HTERT RPE-1 (cell line): ENCODE measurements around the gene SV2A.
"Not testable (repeated sequence)": the region's sequence is repeated elsewhere in the genome, so short reads cannot be mapped to it uniquely, and the experiment has no call there.

ENCODE experiments used
- in situ Hi-C: fragments of 300-500 bp; cut with MboI; formaldehyde crosslinking; loops from 4 replicates; pipeline ENCODE4 v1.14.3; 2020; ENCODE audit warnings: low sequenced_read_pairs

SV2A gene

DNA sequence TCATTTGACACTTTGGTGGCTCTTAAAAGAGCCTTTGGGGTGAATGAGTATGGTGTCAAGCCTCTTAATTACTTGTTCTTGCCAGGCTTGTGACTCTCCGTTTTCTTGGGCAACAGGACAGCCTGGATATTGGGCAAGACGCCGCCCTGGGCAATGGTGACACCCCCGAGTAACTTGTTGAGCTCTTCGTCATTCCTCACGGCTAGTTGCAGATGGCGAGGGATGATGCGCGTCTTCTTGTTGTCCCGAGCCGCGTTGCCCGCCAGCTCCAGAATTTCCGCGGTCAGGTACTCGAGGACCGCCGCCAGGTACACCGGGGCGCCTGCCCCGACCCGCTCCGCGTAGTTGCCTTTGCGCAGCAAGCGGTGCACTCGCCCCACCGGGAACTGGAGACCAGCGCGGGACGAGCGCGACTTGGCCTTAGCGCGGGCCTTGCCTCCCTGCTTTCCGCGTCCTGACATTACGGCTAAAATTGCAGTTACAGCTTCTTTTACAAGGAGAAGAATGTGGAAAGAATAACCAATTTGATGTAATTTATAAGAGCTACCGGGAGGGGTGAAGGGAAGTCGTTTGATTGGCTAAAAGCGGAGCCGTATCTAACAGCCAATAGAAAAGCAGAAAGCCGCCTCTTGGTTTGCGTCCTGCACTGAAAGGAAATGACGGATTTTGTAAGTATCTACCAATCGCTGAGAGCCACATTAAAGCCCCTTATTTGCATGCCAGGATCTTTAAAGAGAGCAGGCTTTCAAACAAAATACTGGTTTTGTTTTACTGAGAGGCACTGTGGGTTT is 30.0 kb downstream of the SV2A start:
- in situ Hi-C loops: no loop called here

DNA sequence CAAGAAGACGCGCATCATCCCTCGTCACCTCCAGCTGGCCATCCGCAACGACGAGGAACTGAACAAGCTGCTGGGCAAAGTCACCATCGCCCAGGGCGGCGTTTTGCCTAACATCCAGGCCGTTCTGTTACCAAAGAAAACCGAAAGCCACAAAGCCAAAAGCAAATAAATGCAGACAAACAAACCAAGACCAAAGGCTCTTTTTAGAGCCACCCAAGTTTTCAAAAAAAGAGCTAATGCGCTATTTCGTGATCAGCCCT is 30.5 kb downstream of the SV2A start:
- in situ Hi-C loops: not testable (repeated sequence)

DNA sequence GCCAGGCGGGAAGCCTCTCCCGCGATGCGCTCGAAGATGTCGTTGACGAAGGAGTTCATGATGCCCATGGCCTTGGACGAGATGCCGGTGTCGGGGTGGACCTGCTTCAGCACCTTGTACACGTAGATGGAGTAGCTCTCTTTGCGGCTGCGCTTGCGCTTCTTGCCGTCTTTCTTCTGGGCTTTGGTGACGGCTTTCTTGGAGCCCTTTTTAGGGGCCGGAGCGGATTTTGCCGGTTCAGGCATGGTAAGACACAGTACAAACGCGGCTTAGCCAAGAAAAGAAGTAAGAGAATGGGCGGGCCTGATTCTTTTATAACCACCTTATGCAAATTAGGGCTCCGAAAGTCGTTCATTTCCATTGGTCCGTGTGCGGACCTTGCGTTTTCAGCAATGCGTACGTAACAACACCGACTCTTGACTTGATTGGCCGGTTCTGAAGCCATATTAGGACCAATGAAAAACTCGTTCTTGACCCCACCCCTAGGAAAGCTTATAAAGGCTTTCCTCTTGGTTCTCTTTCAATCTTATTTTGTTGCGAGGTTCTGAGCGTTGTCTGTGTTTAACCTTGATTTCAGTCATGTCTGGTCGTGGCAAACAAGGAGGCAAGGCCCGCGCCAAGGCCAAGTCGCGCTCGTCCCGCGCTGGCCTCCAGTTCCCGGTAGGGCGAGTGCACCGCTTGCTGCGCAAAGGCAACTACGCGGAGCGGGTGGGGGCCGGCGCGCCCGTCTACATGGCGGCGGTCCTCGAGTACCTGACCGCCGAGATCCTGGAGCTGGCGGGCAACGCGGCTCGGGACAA is 31.0 kb downstream of the SV2A start:
- in situ Hi-C loops: no loop called here

DNA sequence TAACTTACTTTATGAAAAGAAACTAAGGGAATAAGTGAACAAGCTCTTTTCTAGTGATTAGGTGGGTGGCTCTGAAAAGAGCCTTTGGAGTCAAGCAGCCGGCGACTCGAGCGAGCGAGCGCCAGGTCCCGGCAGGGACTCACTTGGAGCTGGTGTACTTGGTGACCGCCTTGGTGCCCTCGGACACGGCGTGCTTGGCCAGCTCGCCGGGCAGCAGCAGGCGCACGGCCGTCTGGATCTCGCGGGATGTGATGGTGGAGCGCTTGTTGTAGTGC is 31.6 kb downstream of the SV2A start:
- in situ Hi-C loops: not testable (repeated sequence)

DNA sequence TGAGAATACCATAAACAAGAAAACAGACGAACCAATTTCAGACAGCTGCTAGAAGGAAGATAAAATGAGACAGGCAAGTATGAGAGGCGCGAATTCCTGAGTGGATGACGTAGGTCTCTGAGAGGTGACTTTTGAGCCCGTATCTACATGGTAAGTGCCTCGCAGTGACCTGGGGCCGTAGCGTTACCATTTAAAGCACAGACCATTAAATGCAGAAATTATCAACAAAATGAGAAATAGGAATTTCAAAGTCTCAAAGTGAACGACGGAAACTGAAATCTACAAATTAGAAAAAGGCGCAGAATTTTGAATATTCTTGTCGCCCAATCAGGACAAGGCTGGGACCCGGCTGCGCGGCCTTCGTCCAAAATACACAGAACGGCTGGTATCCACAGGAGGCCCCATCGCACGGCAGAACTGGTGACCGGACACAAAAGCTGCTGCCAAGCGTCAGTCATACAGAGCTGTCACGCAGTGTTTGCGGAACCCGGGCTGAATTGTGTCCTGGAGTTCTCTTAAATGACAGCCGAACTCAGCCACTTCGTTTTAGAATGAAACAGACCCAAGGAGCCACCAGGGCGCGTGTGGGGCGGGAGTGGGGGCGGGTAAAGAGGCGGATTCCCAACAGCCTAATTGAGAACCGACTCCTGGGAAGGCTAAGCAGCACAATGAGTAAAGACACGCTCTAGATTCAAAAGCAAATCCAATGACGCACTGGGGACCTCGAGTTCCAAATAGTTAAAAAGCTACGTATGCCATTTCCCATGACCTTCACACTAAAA is 32.1 kb downstream of the SV2A start:
- in situ Hi-C loops: no loop called here

DNA sequence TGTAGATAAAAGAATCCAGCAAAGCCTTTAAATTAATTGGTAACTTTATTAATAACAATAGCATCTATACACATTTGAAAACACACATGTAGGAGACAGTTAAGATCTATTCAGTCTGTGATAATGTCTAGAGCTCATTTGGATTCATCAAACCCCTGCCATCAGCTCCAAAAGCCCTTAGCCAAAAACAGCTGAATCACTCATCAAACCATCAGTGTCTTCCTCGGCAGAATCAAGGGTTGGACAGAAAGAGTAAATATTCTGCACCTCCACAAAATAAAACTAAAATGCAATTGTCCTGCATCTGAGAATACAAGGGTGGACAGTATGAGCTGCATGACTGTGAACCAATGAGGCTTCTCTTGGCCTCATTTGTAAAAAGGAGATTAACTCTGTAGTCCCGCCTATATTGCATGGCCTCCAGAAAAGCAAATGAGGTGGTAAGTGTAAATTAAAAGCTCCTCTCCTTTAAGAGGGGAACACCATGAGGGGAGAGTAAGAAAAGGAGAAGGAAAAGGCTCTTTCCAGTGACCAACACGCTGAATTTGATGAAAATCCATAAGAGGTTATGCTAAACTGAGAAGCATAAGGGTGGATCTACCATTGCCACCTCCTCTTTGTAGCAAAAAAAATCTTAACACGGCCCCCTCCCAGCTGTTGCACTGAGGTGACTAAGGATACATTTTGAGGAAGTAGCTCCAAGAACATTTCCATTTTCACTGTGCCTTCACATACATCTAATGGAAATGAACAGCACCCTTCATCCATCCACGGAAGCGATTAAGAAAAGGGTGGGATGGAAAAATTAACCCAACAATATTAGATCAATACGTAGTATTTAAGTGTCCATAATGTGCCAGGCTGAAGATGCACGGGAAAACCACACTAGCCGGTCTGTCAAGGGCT is 33.0 kb downstream of the SV2A start:
- in situ Hi-C loops: no loop called here

DNA sequence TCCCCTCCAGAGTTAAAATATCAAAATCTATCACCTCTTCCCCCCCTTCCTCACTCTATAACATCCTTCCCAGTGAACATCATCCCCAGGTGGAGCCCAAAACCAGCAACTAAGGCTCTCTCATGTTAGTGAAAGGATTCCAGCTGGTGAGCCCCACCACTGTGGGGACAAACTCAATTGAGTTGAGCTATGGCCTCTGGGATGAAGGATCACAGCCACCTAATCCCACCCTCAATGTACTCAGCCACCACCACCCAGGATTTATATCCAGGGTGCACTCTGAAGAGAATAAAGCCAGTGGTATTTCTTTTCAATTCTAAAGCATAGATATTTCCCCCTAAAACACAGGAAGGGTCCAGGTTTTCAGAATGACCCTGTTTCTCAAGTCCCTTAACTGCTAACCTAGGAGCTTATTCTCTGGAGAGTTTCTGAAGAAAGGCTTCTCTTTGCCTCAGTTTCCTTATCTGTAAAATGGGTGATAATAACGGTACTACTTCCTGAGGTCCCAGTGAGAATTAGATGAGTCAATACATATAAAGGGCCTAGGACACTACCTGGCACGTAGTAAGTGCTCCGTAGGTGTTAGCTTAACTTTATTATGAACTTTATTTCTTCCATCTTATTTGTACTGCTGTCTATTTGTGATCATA is 33.9 kb downstream of the SV2A start:
- in situ Hi-C loops: no loop called here

DNA sequence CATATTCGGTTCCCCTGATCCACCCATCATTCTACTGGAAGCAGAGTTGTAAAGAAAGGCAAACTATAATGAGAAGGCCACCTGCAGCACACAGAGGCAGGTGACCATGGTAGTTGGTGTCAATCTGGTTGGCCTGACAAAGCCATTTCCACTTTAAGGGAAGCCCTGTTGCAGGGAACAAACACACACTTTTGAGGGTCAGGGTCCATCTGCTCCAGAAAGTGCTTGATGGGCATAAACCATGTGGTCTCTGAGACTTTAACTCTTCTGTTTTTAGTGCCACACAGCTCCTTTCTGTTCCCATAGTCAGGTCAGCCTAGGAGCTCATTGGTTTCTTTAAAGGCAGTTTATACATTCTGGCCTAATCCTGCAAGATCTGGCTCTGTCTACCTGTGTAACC is 35.8 kb downstream of the SV2A start:
- in situ Hi-C loops: no loop called here

DNA sequence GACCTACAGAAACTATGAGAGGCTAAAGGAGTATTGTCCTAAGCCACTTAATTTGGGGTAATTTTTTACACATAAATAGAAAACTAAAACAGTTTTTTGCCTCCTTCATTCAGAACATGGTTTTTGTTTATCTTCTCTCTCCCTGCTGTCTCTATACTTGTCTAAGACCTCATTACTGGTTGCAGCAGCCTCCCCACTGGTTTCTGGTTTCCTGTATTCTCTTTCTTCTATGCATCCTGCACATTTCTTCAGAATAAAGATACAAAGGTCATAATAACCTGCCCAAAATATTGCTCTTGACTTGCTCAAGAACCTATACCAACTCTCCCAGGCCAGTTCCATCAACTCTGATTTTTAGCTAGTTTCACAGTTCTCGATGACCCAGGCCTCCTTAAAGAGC is 38.1 kb downstream of the SV2A start:
- in situ Hi-C loops: no loop called here

DNA sequence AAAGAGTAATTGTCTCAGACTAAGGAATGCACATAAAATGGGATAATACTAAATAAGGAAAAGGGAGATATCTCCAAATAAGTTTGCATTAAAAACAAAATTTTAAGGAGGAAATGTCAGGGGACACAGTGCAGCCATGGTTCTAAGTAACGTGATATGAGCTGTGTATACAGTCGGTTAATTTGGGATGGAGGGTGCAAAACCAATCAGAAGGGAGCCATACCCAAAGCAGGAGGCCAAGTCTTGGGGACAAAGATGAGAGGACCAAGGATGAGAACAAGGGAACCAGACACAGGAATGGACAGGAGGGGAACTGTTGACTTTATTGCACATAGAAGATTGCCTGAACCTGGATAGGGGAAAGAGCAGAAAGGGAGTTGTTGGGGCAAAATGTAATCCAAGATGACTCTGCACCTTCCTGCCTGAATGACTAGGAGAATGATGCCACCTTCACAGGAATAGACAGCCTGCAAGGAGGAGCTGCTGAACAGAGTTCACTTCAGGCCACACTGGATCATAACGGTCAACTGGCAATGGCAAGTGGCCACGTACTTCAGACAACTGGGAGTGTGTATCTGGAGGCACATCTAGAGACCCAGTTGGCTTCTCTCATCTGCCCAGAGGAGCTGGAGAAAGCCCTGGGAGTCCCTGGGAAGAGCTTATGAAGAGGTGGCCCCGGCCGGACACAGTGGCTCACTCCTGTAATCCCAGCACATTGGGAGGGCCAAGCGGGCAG is 40.3 kb downstream of the SV2A start:
- in situ Hi-C loops: no loop called here

DNA sequence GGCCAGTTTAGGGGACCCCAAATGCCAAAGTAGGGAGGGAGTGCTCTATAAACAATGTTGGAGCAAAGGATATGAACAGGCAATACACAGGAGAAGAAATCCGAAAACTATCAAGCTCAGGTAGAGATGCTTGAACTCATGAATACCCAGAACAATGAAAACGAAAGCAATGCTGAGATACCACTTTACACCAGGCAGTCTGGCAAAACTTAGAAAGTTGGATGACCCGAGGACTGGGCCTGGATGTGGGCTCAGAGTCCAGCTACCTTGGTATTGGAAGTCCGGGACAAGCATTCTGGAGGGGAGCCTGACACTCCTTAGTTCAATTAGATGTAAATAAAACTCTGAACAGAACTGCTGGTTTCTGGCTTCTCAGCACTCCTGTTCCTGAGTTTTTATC is 44.6 kb downstream of the SV2A start:
- in situ Hi-C loops: not testable (repeated sequence)

DNA sequence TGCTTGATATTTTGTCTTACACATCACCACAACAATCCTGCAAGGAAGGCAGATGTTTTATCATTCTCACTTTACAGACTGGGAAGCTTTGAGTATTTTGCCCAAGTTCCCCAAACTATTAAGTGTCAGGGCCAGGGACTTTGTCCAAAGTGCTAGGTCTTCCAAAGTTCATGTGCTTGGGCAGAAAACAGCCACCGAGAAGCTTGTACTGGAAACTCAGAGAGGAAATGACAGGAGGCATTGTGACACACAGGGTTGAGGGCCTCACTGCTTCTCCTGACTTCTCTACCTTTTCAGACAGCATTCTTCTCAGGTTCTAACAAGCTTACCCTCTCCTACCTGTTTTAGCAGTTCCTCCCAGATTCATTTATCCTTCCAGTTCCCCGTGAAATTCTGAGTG is 50.8 kb downstream of the SV2A start:
- in situ Hi-C loops: not testable (repeated sequence)

DNA sequence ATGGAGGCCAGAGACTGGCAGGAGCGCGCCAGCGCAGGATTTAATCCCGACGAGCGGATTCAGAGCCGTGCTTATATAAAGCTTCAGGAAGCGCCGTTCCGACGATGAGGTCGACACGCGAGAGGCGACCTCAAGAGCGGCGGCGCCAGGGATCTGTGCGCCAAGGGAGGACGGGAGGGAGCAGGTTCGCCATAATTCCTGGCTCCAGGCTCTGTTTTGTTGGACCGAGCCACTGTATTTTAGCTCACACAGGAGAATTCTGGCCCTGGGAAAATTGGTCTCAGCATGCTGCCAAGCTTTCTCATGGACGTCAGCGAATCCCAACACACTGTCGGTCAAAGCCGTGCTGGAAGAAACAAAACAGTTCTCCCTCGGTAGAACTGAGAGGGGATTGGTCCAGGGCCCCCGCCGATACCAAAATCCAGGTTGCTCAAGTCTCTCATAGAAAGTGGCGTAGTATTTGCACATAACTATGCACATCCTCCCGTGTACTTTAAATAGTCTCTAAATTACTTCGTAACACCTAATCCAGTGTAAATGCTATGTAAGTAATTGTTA is 56.1 kb downstream of the SV2A start:
- in situ Hi-C loops: not testable (repeated sequence)

DNA sequence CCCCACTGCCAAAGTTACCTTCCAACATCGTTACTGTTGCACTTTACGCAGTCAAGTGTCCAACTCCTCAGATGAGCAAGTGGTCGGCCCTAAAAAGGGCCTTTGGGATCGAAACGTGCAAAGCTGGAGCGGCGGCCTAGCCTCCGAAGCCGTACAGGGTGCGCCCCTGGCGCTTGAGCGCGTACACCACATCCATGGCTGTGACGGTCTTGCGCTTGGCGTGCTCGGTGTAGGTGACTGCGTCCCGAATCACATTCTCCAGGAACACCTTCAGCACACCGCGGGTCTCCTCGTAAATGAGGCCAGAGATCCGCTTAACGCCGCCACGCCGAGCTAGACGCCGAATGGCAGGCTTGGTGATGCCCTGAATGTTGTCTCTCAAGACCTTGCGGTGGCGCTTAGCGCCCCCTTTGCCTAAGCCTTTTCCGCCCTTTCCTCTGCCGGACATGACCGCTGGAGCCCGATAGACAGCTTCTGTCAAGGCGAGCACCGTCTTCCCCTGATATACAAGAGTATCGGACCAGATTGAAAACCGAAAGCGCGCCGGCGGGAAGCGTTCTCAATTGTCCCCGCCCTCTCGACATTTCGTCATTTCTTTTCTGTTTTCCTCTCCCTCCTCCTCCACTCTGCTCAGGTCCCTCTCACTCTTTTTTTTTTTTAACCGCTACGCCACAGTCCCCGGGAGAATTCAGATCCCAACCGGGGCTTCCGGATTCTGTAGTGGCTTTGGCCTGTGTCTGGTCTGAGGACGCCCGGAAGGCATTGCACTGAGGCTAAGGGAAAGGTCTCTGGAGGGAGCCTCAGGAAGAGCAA is 56.8 kb downstream of the SV2A start:
- in situ Hi-C loops: not testable (repeated sequence)

DNA sequence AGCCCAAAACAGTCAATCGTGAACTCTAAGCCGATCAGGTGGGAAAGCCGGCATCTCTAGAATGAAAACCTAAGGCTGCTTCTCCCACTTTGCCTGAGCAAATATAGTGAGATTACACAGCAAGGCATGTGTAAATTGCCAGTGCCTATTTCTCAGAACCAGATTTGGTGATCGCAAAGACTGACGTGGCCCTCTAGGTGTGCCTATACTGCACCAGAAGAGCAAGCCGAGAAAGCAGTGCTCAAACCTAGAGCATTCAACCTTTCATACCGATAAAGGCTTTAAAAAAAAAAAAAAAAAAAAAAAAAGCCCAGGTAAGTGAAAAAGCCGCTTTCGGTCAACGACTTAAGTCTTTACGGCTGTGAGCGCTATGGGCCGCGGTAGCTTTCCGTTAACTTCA is 57.4 kb downstream of the SV2A start:
- in situ Hi-C loops: not testable (repeated sequence)
